Neural progenitor cell (in vitro differentiated cells): ENCODE measurements around the gene TSHZ2. TPM values are rescaled to one million over a fixed set of nuclear protein-coding genes. Genes with fewer than 3 reads are reported as not detected.

Source experiments
- DNase-seq: peaks from one replicate; pipeline ENCODE4 v3.0.0-alpha.2; 2016; ENCODE audit warnings: low spot score
- H2AFZ ChIP-seq: fragments of 200-600 bp; sonication (generic); replicated peaks from 2 replicates; pipeline ENCODE4 v1.6.1; 2016; ENCODE audit warnings: antibody characterized with exemption
- H3F3A ChIP-seq: fragments of 200-600 bp; sonication (generic); 2 replicates; pipeline ENCODE4 v1.6.1; 2016; ENCODE audit warnings: antibody characterized with exemption, low read depth
- H3K27ac ChIP-seq: fragments of 200-600 bp; sonication (generic); 2 replicates; pipeline ENCODE4 v1.5.1; 2016; ENCODE audit warnings: mild to moderate bottlenecking
- H3K27me3 ChIP-seq: fragments of 200-600 bp; sonication (generic); 2 replicates; pipeline ENCODE4 v1.6.1; 2016; ENCODE audit warnings: mild to moderate bottlenecking, moderate library complexity
- H3K36me3 ChIP-seq: fragments of 200-600 bp; sonication (generic); 2 replicates; pipeline ENCODE4 v1.5.1; 2016
- H3K4me1 ChIP-seq: fragments of 200-600 bp; sonication (generic); 2 replicates; pipeline ENCODE4 v1.6.1; 2016; ENCODE audit warnings: mixed run types
- H3K4me2 ChIP-seq: fragments of 200-600 bp; sonication (generic); 2 replicates; pipeline ENCODE4 v1.6.1; 2016
- H3K4me3 ChIP-seq: fragments of 200-600 bp; sonication (generic); 2 replicates; pipeline ENCODE4 v1.5.1; 2016
- H3K79me2 ChIP-seq: fragments of 200-600 bp; sonication (generic); 2 replicates; pipeline ENCODE4 v1.6.1; 2016; ENCODE audit warnings: low read depth
- H3K9ac ChIP-seq: fragments of 200-600 bp; sonication (generic); 2 replicates; pipeline ENCODE4 v1.6.1; 2016
- H3K9me3 ChIP-seq: fragments of 200-600 bp; sonication (generic); 2 replicates; pipeline ENCODE4 v1.5.1; 2016; ENCODE audit warnings: low read depth
- H4K20me1 ChIP-seq: fragments of 200-600 bp; sonication (generic); 2 replicates; pipeline ENCODE4 v1.6.1; 2016; ENCODE audit warnings: low read depth
- H3K27ac Mint-ChIP-seq: 3 replicates; pipeline ENCODE4 v1.8.0; 2021; ENCODE audit warnings: mixed read lengths
- H3K27me3 Mint-ChIP-seq: 2 replicates; pipeline ENCODE4 v1.8.0; 2022; ENCODE audit warnings: low read depth, mild to moderate bottlenecking, inconsistent platforms, moderate library complexity, mixed read lengths; ENCODE audit not compliant: insufficient read depth
- H3K36me3 Mint-ChIP-seq: 3 replicates; pipeline ENCODE4 v1.8.0; 2021; ENCODE audit warnings: mixed read lengths
- H3K4me1 Mint-ChIP-seq: 3 replicates; pipeline ENCODE4 v1.8.0; 2021; ENCODE audit warnings: mixed read lengths
- H3K4me3 Mint-ChIP-seq: 3 replicates; pipeline ENCODE4 v1.8.0; 2021; ENCODE audit warnings: mild to moderate bottlenecking, moderate library complexity, mixed read lengths
- H3K9me3 Mint-ChIP-seq: 3 replicates; pipeline ENCODE4 v1.8.0; 2020; ENCODE audit warnings: mixed read lengths
- EZH2 ChIP-seq: fragments of 200-600 bp; sonication (generic); IDR thresholded peaks from 2 replicates; pipeline ENCODE4 v1.6.1; 2017; ENCODE audit warnings: antibody characterized with exemption, mild to moderate bottlenecking, moderate library complexity
- EZH2phosphoT487 ChIP-seq: fragments of 200-600 bp; sonication (generic); IDR thresholded peaks from 2 replicates; pipeline ENCODE4 v1.6.1; 2017; ENCODE audit warnings: antibody characterized with exemption
- total RNA-seq: library from RNA; depleted of rRNA; stranded (reverse); fragments of >200 nt; gene quantifications from 2 replicates; pipeline ENCODE4 v1.2.3, GENCODE V29; 2015; ENCODE audit warnings: low replicate concordance
- TF ChIP-seq, protein P1 (sequence below): fragments of 200-600 bp; sonication (generic); IDR thresholded peaks from 2 replicates; pipeline ENCODE4 v1.5.1; 2017; ENCODE audit warnings: antibody characterized with exemption, mild to moderate bottlenecking

The TSHZ2 gene
- total RNA-seq, 1 donor from 2014 or later = 1.8 TPM

DNA sequence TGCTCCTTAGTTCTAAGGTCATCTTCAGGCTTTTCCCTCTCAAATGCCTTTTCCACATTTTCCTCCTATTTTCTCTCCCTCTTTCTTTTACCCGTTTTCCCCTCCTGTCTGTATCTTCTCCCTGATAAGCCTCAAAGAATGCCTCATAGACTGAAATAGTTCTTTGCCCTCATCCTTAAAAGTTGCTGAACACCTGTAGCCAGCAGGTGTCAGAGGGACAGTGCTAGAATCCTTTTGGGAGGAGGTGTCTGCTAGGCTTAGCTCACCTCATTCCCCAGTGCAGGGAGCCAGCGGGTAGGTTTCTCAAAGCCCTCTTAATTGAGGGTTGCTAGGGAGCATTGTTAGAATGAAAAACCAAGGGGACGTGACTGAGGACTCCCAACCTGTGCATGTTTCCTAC lies 204.0 kb downstream of the TSHZ2 start:
- peaks cover 14% of the 10 kb centered on the region for H3K4me1 ChIP-seq
- no peaks in the 10 kb centered on the region for H3K27me3 ChIP-seq
- H3K36me3 Mint-ChIP-seq = no peaks in the 10 kb centered on the region
- no peak overlapping the region for H3K27ac ChIP-seq
- no peaks in the 10 kb centered on the region for H3K9me3 Mint-ChIP-seq
- no peak overlapping the region for H2AFZ ChIP-seq
- peak overlapping the region; percentile 52 for H3K4me2 ChIP-seq
- TF ChIP-seq, protein P1, sequence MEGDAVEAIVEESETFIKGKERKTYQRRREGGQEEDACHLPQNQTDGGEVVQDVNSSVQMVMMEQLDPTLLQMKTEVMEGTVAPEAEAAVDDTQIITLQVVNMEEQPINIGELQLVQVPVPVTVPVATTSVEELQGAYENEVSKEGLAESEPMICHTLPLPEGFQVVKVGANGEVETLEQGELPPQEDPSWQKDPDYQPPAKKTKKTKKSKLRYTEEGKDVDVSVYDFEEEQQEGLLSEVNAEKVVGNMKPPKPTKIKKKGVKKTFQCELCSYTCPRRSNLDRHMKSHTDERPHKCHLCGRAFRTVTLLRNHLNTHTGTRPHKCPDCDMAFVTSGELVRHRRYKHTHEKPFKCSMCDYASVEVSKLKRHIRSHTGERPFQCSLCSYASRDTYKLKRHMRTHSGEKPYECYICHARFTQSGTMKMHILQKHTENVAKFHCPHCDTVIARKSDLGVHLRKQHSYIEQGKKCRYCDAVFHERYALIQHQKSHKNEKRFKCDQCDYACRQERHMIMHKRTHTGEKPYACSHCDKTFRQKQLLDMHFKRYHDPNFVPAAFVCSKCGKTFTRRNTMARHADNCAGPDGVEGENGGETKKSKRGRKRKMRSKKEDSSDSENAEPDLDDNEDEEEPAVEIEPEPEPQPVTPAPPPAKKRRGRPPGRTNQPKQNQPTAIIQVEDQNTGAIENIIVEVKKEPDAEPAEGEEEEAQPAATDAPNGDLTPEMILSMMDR = no peak
- TF ChIP-seq EZH2 (no peak), EZH2phosphoT487 (no peak)
- H3F3A ChIP-seq = peaks cover 12% of the 10 kb centered on the region
- no peak overlapping the region for H3K27ac Mint-ChIP-seq
- peak; percentile 60 for DNase-seq
- no peaks in the 10 kb centered on the region for H3K9me3 ChIP-seq
- peaks cover 13% of the 10 kb centered on the region for H3K4me1 Mint-ChIP-seq
- H4K20me1 ChIP-seq = no peaks in the 10 kb centered on the region
- no peak overlapping the region for H3K9ac ChIP-seq
- no peaks in the 10 kb centered on the region for H3K79me2 ChIP-seq
- no peaks in the 10 kb centered on the region for H3K36me3 ChIP-seq
- H3K27me3 Mint-ChIP-seq = peaks cover 3% of the 10 kb centered on the region
- no peak overlapping the region for H3K4me3 ChIP-seq
- H3K4me3 Mint-ChIP-seq = no peak overlapping the region

DNA sequence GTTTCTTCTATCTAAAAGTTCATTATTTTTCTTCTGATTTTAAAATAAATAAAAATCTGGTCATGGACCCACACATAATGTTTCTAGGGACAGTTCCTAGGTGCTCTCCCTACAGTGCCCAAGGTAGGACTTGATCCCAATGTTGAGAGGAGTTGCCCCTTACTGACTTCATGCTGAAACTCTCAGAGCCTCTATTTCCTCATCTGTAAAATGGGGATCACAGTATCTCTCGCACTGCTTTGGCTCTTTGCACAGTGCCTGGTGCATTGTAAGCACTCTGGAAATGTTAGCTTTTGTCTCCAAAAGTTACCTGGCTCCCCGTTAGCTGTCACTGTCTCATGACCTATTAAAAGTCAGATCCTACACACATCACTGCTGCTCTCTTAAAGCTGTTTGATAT lies 205.5 kb downstream of the TSHZ2 start:
- no peak for TF ChIP-seq EZH2
- no peak for TF ChIP-seq EZH2phosphoT487
- TF ChIP-seq, protein P1 = no peak
- H3K9me3 Mint-ChIP-seq = no peaks in the 10 kb centered on the region
- no peaks in the 10 kb centered on the region for H4K20me1 ChIP-seq
- no peaks in the 10 kb centered on the region for H3K79me2 ChIP-seq
- no peak overlapping the region for H3K4me2 ChIP-seq
- DNase-seq = no peak
- H3K4me1 Mint-ChIP-seq = peaks cover 13% of the 10 kb centered on the region
- H3K9me3 ChIP-seq = no peaks in the 10 kb centered on the region
- peaks cover 14% of the 10 kb centered on the region for H3K4me1 ChIP-seq
- no peak overlapping the region for H3K4me3 Mint-ChIP-seq
- H2AFZ ChIP-seq = no peak overlapping the region
- H3K27ac ChIP-seq = no peak overlapping the region
- no peak overlapping the region for H3K4me3 ChIP-seq
- no peaks in the 10 kb centered on the region for H3K36me3 ChIP-seq
- H3K9ac ChIP-seq = no peak overlapping the region
- H3K27me3 ChIP-seq = no peaks in the 10 kb centered on the region
- H3F3A ChIP-seq = peaks cover 12% of the 10 kb centered on the region
- H3K36me3 Mint-ChIP-seq = no peaks in the 10 kb centered on the region
- H3K27ac Mint-ChIP-seq = no peak overlapping the region
- peaks cover 3% of the 10 kb centered on the region for H3K27me3 Mint-ChIP-seq

DNA sequence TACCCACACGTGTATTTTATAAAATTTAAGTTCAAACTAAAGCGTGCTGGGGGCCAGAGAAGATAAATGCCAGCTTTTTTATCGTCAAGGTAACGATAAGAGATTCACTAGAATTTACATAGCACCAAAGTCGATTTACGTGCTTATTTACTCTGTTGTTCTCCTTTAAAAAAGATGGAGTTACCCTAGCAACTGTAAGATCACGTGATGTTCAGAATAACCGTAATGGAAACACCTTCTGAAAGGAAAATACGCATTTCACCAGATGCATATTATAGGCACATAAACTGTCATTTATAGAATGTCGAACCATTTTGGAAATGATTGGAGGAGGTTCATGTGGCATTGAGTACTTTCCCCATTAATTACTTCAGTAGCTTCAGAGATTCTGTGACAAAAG lies 207.6 kb downstream of the TSHZ2 start:
- no peaks in the 10 kb centered on the region for H3K36me3 Mint-ChIP-seq
- H2AFZ ChIP-seq = no peak overlapping the region
- H3K4me1 ChIP-seq = peaks cover 14% of the 10 kb centered on the region
- no peaks in the 10 kb centered on the region for H3K36me3 ChIP-seq
- H3K9ac ChIP-seq = no peak overlapping the region
- H3K9me3 ChIP-seq = no peaks in the 10 kb centered on the region
- no peaks in the 10 kb centered on the region for H3K79me2 ChIP-seq
- H3K27me3 Mint-ChIP-seq = peaks cover 5% of the 10 kb centered on the region
- peaks cover 12% of the 10 kb centered on the region for H3F3A ChIP-seq
- no peaks in the 10 kb centered on the region for H3K27me3 ChIP-seq
- no peak overlapping the region for H3K4me3 Mint-ChIP-seq
- no peaks in the 10 kb centered on the region for H3K9me3 Mint-ChIP-seq
- H3K27ac ChIP-seq = no peak overlapping the region
- H3K27ac Mint-ChIP-seq = no peak overlapping the region
- no peak overlapping the region for H3K4me3 ChIP-seq
- no peak overlapping the region for H3K4me2 ChIP-seq
- no peaks in the 10 kb centered on the region for H4K20me1 ChIP-seq
- H3K4me1 Mint-ChIP-seq = peaks cover 13% of the 10 kb centered on the region
- TF ChIP-seq EZH2 = no peak
- TF ChIP-seq EZH2phosphoT487 = no peak
- TF ChIP-seq, protein P1 = no peak
- no peak for DNase-seq
